CD14-positive monocyte (primary cell): ENCODE data around the gene EEIG2. TPM values are rescaled to one million over a fixed set of nuclear protein-coding genes. Genes with fewer than 3 reads are reported as not detected.

Experiments used
- DNase-seq, 3 donors: peaks; one replicate each; pipeline ENCODE4 v3.0.0-alpha.2; 2011 to 2022
- H2AFZ ChIP-seq: 2 replicates; pipeline ENCODE4 v1.6.0; 2012; ENCODE audit warnings: mild to moderate bottlenecking, low read depth, low read length, inconsistent platforms; ENCODE audit not compliant: insufficient read depth, poor library complexity, severe bottlenecking
- H3K27ac ChIP-seq, 2 donors: 1 replicate in 1 of 2; 2 replicates in 1 of 2; pipeline ENCODE4 v1.5.1; 2012 to 2013; ENCODE audit warnings: low read length in 2 of 2, control low read depth in 1 of 2, inconsistent platforms in 1 of 2, low read depth in 1 of 2, mild to moderate bottlenecking in 1 of 2
- H3K27me3 ChIP-seq, 2 donors: one replicate each; pipeline versions ENCODE4 v1.6.0 to v1.6.1; 2011 to 2013; ENCODE audit warnings: low read length in 2 of 2; ENCODE audit not compliant: control insufficient read depth in 2 of 2, insufficient read depth in 2 of 2
- H3K36me3 ChIP-seq, 2 donors: replicated peaks in 1 of 2; 1 replicate in 1 of 2; 2 replicates in 1 of 2; pipeline versions ENCODE4 v1.5.1 to v1.6.1; 2012 to 2013; ENCODE audit warnings: low read length in 2 of 2, control low read depth in 1 of 2, inconsistent platforms in 1 of 2, mild to moderate bottlenecking in 1 of 2; ENCODE audit not compliant: insufficient read depth in 2 of 2, control insufficient read depth in 1 of 2
- H3K4me1 ChIP-seq, 2 donors: 1 replicate in 1 of 2; 2 replicates in 1 of 2; pipeline versions ENCODE4 v1.5.1 to v1.6.1; 2012 to 2013; ENCODE audit warnings: low read length in 2 of 2, control low read depth in 1 of 2, inconsistent platforms in 1 of 2, mild to moderate bottlenecking in 1 of 2, moderate library complexity in 1 of 2; ENCODE audit not compliant: insufficient read depth in 2 of 2, control insufficient read depth in 1 of 2
- H3K4me2 ChIP-seq: replicated peaks from 2 replicates; pipeline ENCODE3; 2012; ENCODE audit warnings: low read length, moderate library complexity, mild to moderate bottlenecking; ENCODE audit not compliant: poor library complexity, severe bottlenecking; ENCODE audit errors: extremely low read depth
- H3K4me3 ChIP-seq, 3 experiments: fragments of 200-600 bp in 1 of 3; sonication (generic) in 1 of 3; replicated peaks in 1 of 3; 1 replicate in 2 of 3; 2 replicates in 1 of 3; pipeline ENCODE4 v1.5.1; 2011 to 2013; ENCODE audit warnings: low read length in 3 of 3, mild to moderate bottlenecking in 3 of 3, control low read depth in 2 of 3, low read depth in 2 of 3, inconsistent platforms in 1 of 3, moderate library complexity in 1 of 3
- H3K79me2 ChIP-seq: 2 replicates; pipeline ENCODE4 v1.6.0; 2012; ENCODE audit warnings: mild to moderate bottlenecking, control low read depth, inconsistent platforms, low read length, moderate library complexity; ENCODE audit not compliant: insufficient read depth
- H3K9ac ChIP-seq: 2 replicates; pipeline ENCODE4 v1.6.0; 2017; ENCODE audit warnings: low read length, mild to moderate bottlenecking; ENCODE audit not compliant: insufficient read depth, poor library complexity, severe bottlenecking
- H3K9me3 ChIP-seq, 2 donors: replicated peaks in 1 of 2; 1 replicate in 1 of 2; 2 replicates in 1 of 2; pipeline versions ENCODE4 v1.5.1 to v1.6.1; 2012 to 2013; ENCODE audit warnings: low read length in 2 of 2, control low read depth in 1 of 2; ENCODE audit not compliant: control insufficient read depth in 1 of 2, insufficient read depth in 1 of 2
- H4K20me1 ChIP-seq: 2 replicates; pipeline ENCODE4 v1.6.0; 2012; ENCODE audit warnings: mild to moderate bottlenecking, low read length, control low read depth, moderate library complexity; ENCODE audit not compliant: insufficient read depth
- H3K27ac Mint-ChIP-seq, 7 donors: one replicate each; pipeline ENCODE4 v1.8.0; 2020; ENCODE audit warnings: mild to moderate bottlenecking in 7 of 7, mixed read lengths in 7 of 7, moderate library complexity in 6 of 7, inconsistent platforms in 2 of 7
- H3K27me3 Mint-ChIP-seq, 3 donors: one replicate each; pipeline ENCODE4 v1.8.0; 2021 to 2022; ENCODE audit warnings: low read depth in 3 of 3, mild to moderate bottlenecking in 3 of 3, mixed read lengths in 3 of 3, moderate library complexity in 3 of 3, inconsistent platforms in 1 of 3
- H3K36me3 Mint-ChIP-seq, 2 donors: one replicate each; pipeline ENCODE4 v1.8.0; 2020; ENCODE audit warnings: mixed read lengths in 2 of 2, inconsistent platforms in 1 of 2, mild to moderate bottlenecking in 1 of 2
- H3K4me1 Mint-ChIP-seq: one replicate; pipeline ENCODE4 v1.8.0; 2020; ENCODE audit warnings: mild to moderate bottlenecking, mixed read lengths
- H3K4me3 Mint-ChIP-seq, 2 donors: one replicate each; pipeline ENCODE4 v1.8.0; 2020; ENCODE audit warnings: mild to moderate bottlenecking in 2 of 2, mixed read lengths in 2 of 2, moderate library complexity in 1 of 2
- H3K9me3 Mint-ChIP-seq, 7 donors: one replicate each; pipeline ENCODE4 v1.8.0; 2020 to 2022; ENCODE audit warnings: mixed read lengths in 7 of 7, mild to moderate bottlenecking in 6 of 7, moderate library complexity in 6 of 7, inconsistent platforms in 2 of 7
- WGBS: methylation state at CpG from one replicate; pipeline ENCODE4 v1.1.5; 2013; ENCODE audit warnings: missing lambda C conversion rate; ENCODE audit not compliant: insufficient coverage; 5-methylcytosine and 5-hydroxymethylcytosine counted together
- intact Hi-C, 2 donors: fragments of 100-400 bp; cut with micrococcal nuclease; formaldehyde crosslinking; loops; one replicate each; pipeline versions ENCODE4 v1.15.0 to v1.15.1; 2023
- polyA plus RNA-seq, 3 donors: library from polyadenylated mRNA; depleted of rRNA in 1 of 3; unstranded in 2 of 3; stranded (reverse) in 1 of 3; fragments of 300-500 nt in 2 of 3; fragments of >200 nt in 1 of 3; fragmentation: Illumina TruSeq in 2 of 3; gene quantifications; 1 replicate in 2 of 3; 2 replicates in 1 of 3; pipeline ENCODE4 v1.2.3, GENCODE V29; 2012 to 2021
- TF ChIP-seq, protein P1 (sequence below): fragments of 200-600 bp; IDR thresholded peaks from one replicate; pipeline ENCODE4 v1.8.0; 2022; ENCODE audit warnings: antibody characterized with exemption, mild to moderate bottlenecking

EEIG2 gene
- polyA plus RNA-seq, 3 donors = 1.4 to 8.4 (median 4.3) TPM

- peaks cover 23 to 24% of the 10 kb centered on the region in 2 donors for H3K4me1 ChIP-seq
- intact Hi-C loops = no loop called here
- H2AFZ ChIP-seq = no peak overlapping the region
- H3K27ac ChIP-seq = no peak overlapping the region
- peaks cover 63% of the 10 kb centered on the region for H3K79me2 ChIP-seq
- 63% methylated on average over 2 of the region's 2 CpGs for WGBS
- Mint-ChIP-seq H3K36me3 (peaks cover 22 to 38% of the 10 kb centered on the region in 2 donors), H3K4me3 (no peak overlapping the region), H3K27ac (peak overlapping the region in 1 of 7 donors; percentile 26), H3K9me3 (peaks cover 0 to 2% (median 0%) of the 10 kb centered on the region in 7 donors), H3K4me1 (peaks cover 23% of the 10 kb centered on the region), H3K27me3 (peaks cover 0 to 6% (median 2%) of the 10 kb centered on the region in 3 donors)
- no peak for DNase-seq
- H3K9me3 ChIP-seq = no peaks in the 10 kb centered on the region
- no peaks in the 10 kb centered on the region for H3K27me3 ChIP-seq
- H3K4me3 ChIP-seq = no peak overlapping the region
- peaks cover 3 to 11% of the 10 kb centered on the region in 2 donors for H3K36me3 ChIP-seq
- TF ChIP-seq, protein P1, sequence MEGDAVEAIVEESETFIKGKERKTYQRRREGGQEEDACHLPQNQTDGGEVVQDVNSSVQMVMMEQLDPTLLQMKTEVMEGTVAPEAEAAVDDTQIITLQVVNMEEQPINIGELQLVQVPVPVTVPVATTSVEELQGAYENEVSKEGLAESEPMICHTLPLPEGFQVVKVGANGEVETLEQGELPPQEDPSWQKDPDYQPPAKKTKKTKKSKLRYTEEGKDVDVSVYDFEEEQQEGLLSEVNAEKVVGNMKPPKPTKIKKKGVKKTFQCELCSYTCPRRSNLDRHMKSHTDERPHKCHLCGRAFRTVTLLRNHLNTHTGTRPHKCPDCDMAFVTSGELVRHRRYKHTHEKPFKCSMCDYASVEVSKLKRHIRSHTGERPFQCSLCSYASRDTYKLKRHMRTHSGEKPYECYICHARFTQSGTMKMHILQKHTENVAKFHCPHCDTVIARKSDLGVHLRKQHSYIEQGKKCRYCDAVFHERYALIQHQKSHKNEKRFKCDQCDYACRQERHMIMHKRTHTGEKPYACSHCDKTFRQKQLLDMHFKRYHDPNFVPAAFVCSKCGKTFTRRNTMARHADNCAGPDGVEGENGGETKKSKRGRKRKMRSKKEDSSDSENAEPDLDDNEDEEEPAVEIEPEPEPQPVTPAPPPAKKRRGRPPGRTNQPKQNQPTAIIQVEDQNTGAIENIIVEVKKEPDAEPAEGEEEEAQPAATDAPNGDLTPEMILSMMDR = no peak
- no peak overlapping the region for H3K9ac ChIP-seq
- no peak overlapping the region for H3K4me2 ChIP-seq
- H4K20me1 ChIP-seq = peaks cover 54% of the 10 kb centered on the region
Measured at GRCh38 chr1:108595507-108595906, 35.6 kb downstream of the EEIG2 start.

- peaks cover 0 to 2% (median 0%) of the 10 kb centered on the region in 3 donors for H3K27me3 Mint-ChIP-seq
- H3K4me3 Mint-ChIP-seq = no peak overlapping the region
- peaks cover 60% of the 10 kb centered on the region for H3K79me2 ChIP-seq
- no peaks in the 10 kb centered on the region for H3K27me3 ChIP-seq
- H3K4me2 ChIP-seq = no peak overlapping the region
- peaks cover 16 to 24% of the 10 kb centered on the region in 2 donors for H3K36me3 ChIP-seq
- no peak for DNase-seq
- no peak overlapping the region for H2AFZ ChIP-seq
- no peak overlapping the region for H3K4me3 ChIP-seq
- peaks cover 53% of the 10 kb centered on the region for H4K20me1 ChIP-seq
- TF ChIP-seq, protein P1 = no peak
- H3K4me1 Mint-ChIP-seq = peaks cover 12% of the 10 kb centered on the region
- peak overlapping the region in 2 of 7 donors; percentile 43 to 55 for H3K27ac Mint-ChIP-seq
- H3K9me3 Mint-ChIP-seq = no peaks in the 10 kb centered on the region
- no peaks in the 10 kb centered on the region for H3K9me3 ChIP-seq
- no peak overlapping the region for H3K9ac ChIP-seq
- intact Hi-C loops = no loop called here
- H3K27ac ChIP-seq = no peak overlapping the region
- H3K36me3 Mint-ChIP-seq = peaks cover 32 to 42% of the 10 kb centered on the region in 2 donors
- H3K4me1 ChIP-seq = peaks cover 8 to 9% of the 10 kb centered on the region in 2 donors
Measured at GRCh38 chr1:108597041-108597440, 37.1 kb downstream of the EEIG2 start.
